HG03342 (cell line): Measurements from ENCODE around the gene PSMG2.
A peak's percentile ranks its signal among the peaks of the same experiment; 100 is the strongest.
"Not testable (repeated sequence)": the region's sequence is repeated elsewhere in the genome, so short reads cannot be mapped to it uniquely, and the experiment has no call there.

Source experiments
- ATAC-seq: cut with Tn5 transposase; IDR thresholded peaks from one replicate; pipeline ENCODE4 v1.9.1; 2021; ENCODE audit warnings: mild to moderate bottlenecking, moderate library complexity; ENCODE audit not compliant: unreplicated experiment

PSMG2 gene

GRCh38 chr18:12721495-12722275, 18.8 kb downstream of the PSMG2 start:
- no peak for ATAC-seq

- no peak for ATAC-seq
These were observed 19.9 kb downstream of the PSMG2 start for GRCh38 chr18:12722731-12723130.

- no peak for ATAC-seq
These were observed 23.5 kb downstream of the PSMG2 start for GRCh38 chr18:12726331-12726730.

- ATAC-seq, result no peak
These were observed 24.1 kb downstream of the PSMG2 start for GRCh38 chr18:12726774-12727550.

- no peak for ATAC-seq
These were observed 34.5 kb downstream of the PSMG2 start for GRCh38 chr18:12737243-12737902.

GRCh38 chr18:12741351-12741750, 38.5 kb downstream of the PSMG2 start:
- no peak for ATAC-seq

- ATAC-seq, result no peak
These were observed 39.6 kb downstream of the PSMG2 start for GRCh38 chr18:12742453-12742852.

- ATAC-seq, result no peak
These were observed 41.3 kb downstream of the PSMG2 start for GRCh38 chr18:12744103-12744502.

GRCh38 chr18:12745095-12745795, 42.4 kb downstream of the PSMG2 start:
- ATAC-seq, result no peak

GRCh38 chr18:12747530-12748315, 44.9 kb downstream of the PSMG2 start:
- ATAC-seq, result no peak

- no peak for ATAC-seq
These were observed 45.8 kb downstream of the PSMG2 start for GRCh38 chr18:12748671-12749070.

- ATAC-seq, result no peak
These were observed 46.3 kb downstream of the PSMG2 start for GRCh38 chr18:12749121-12749520.

- peak; percentile 49 for ATAC-seq
These were observed 47.4 kb downstream of the PSMG2 start for GRCh38 chr18:12750076-12750714.

GRCh38 chr18:12750715-12751502, 48.1 kb downstream of the PSMG2 start:
- no peak for ATAC-seq

GRCh38 chr18:12751503-12751884, 48.7 kb downstream of the PSMG2 start:
- no peak for ATAC-seq

GRCh38 chr18:12751891-12752290, 49.0 kb downstream of the PSMG2 start:
- no peak for ATAC-seq

- ATAC-seq, result no peak
These were observed 51.7 kb downstream of the PSMG2 start for GRCh38 chr18:12754511-12754910.

GRCh38 chr18:12755606-12756005, 52.8 kb downstream of the PSMG2 start:
- ATAC-seq, result not testable (repeated sequence)

GRCh38 chr18:12756619-12757239, 53.9 kb downstream of the PSMG2 start:
- not testable (repeated sequence) for ATAC-seq
